Astrocyte (in vitro differentiated cells and primary cell): Measurements from ENCODE around the gene PPP1R13B. TPM values are rescaled to one million over a fixed set of nuclear protein-coding genes. Genes with fewer than 3 reads are reported as not detected.

Experiments
- DNase-seq: peaks from one replicate; pipeline ENCODE4 v3.0.0-alpha.2; 2010; ENCODE audit warnings: low read depth
- FAIRE-seq: peaks from 2 replicates; lab custom pipeline; 2011; peaks lifted over from hg19 to GRCh38; lab: Jason Lieb, UNC
- H2AFZ ChIP-seq: 2 replicates; pipeline ENCODE4 v1.6.0; 2012; ENCODE audit warnings: low read depth, low read length, inconsistent platforms
- H3K27ac ChIP-seq: 2 replicates; pipeline ENCODE4 v1.5.1; 2011; ENCODE audit warnings: low read depth, low read length, inconsistent platforms
- H3K27me3 ChIP-seq: 2 replicates; pipeline ENCODE4 v1.6.0; 2011; ENCODE audit warnings: low read length, inconsistent platforms; ENCODE audit not compliant: insufficient read depth
- H3K36me3 ChIP-seq: 2 replicates; pipeline ENCODE4 v1.5.1; 2011; ENCODE audit warnings: low read length, inconsistent platforms; ENCODE audit not compliant: insufficient read depth
- H3K4me1 ChIP-seq: 2 replicates; pipeline ENCODE4 v1.5.1; 2011; ENCODE audit warnings: low read length, inconsistent platforms; ENCODE audit not compliant: insufficient read depth
- H3K4me2 ChIP-seq: 2 replicates; pipeline ENCODE4 v1.6.0; 2012; ENCODE audit warnings: low read length, inconsistent platforms
- H3K4me3 ChIP-seq: 2 replicates; pipeline ENCODE4 v1.5.1; 2011; ENCODE audit warnings: low read depth, mild to moderate bottlenecking, low read length, inconsistent platforms; ENCODE audit not compliant: insufficient read depth
- H3K79me2 ChIP-seq: 2 replicates; pipeline ENCODE4 v1.6.0; 2012; ENCODE audit warnings: mild to moderate bottlenecking, low read length, inconsistent platforms; ENCODE audit not compliant: insufficient read depth
- H3K9ac ChIP-seq: 2 replicates; pipeline ENCODE4 v1.6.0; 2012; ENCODE audit warnings: mild to moderate bottlenecking, low read length, inconsistent platforms
- H3K9me3 ChIP-seq: 2 replicates; pipeline ENCODE4 v1.5.1; 2012; ENCODE audit warnings: low read depth, mild to moderate bottlenecking, low read length, inconsistent platforms; ENCODE audit not compliant: insufficient read depth
- H4K20me1 ChIP-seq: 2 replicates; pipeline ENCODE4 v1.6.0; 2012; ENCODE audit warnings: low read length, inconsistent platforms; ENCODE audit not compliant: insufficient read depth
- H3K27ac Mint-ChIP-seq: one replicate; pipeline ENCODE4 v1.8.0; 2021; ENCODE audit warnings: mild to moderate bottlenecking, mixed read lengths; ENCODE audit not compliant: unreplicated experiment
- H3K27me3 Mint-ChIP-seq: one replicate; pipeline ENCODE4 v1.8.0; 2021; ENCODE audit warnings: low read depth, mixed read lengths; ENCODE audit not compliant: unreplicated experiment
- H3K36me3 Mint-ChIP-seq: one replicate; pipeline ENCODE4 v1.8.0; 2021; ENCODE audit warnings: low read depth, mixed read lengths; ENCODE audit not compliant: unreplicated experiment
- H3K4me1 Mint-ChIP-seq: one replicate; pipeline ENCODE4 v1.8.0; 2021; ENCODE audit warnings: low read depth, mixed read lengths; ENCODE audit not compliant: unreplicated experiment
- H3K4me3 Mint-ChIP-seq: one replicate; pipeline ENCODE4 v1.8.0; 2021; ENCODE audit warnings: mild to moderate bottlenecking, moderate library complexity, mixed read lengths; ENCODE audit not compliant: unreplicated experiment
- H3K9me3 Mint-ChIP-seq: one replicate; pipeline ENCODE4 v1.8.0; 2021; ENCODE audit warnings: mild to moderate bottlenecking, mixed read lengths; ENCODE audit not compliant: unreplicated experiment
- EZH2 ChIP-seq: IDR thresholded peaks from 2 replicates; pipeline ENCODE4 v1.6.1; 2012; ENCODE audit warnings: mild to moderate bottlenecking, low read length, inconsistent platforms; ENCODE audit not compliant: insufficient read depth
- total RNA-seq: library from RNA; stranded (reverse); gene quantifications from 2 replicates; pipeline ENCODE4 v1.2.1, GENCODE V29; 2021
- TF ChIP-seq, protein P1 (sequence below): IDR thresholded peaks from 2 replicates; pipeline ENCODE4 v1.5.1; 2011; ENCODE audit warnings: low read depth, mild to moderate bottlenecking, inconsistent platforms, low read length, moderate library complexity; ENCODE audit not compliant: insufficient read depth

The PPP1R13B gene
- total RNA-seq, 1 donor from 2014 or later, result 7.0 TPM

DNA sequence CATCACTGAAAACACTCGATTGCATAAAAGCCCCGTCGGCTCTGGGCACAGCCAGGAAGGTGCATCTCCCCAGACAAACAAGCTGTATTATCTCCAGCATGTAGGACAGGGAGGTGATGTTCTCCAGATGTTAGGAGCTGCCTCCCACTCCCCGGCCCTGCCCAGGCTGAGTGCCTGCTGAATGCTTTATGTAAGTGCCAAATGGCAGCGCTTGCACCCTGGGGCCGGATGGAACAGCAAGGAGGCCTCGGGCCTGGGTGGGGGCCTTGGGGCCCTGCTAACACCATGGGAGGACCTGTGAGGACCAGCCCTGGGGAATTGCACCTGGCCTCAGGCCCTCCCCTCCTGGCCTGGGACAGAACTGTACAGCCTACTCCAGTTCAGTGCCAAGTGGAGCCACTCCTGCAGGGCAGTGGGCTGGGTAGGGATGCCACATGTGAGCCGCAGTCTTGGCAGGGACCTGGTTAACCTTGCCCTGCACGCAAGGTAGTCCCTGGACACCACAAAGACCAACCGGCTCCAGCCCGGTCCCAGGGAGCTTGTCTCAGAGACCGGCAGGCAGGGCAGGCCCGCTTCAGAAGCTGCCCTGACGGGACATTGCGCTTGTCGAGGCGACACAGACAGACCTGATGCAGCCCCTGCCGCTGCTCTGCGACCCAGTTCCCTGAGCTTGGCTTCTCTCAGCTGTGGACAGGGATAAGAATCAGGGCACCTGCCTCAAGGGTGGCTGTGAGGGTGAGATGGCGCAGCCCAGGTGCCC is 35.3 kb upstream of the PPP1R13B start:
- Mint-ChIP-seq H3K9me3 (no peaks in the 10 kb centered on the region), H3K27ac (no peak overlapping the region), H3K4me3 (no peak overlapping the region), H3K27me3 (peaks cover 31% of the 10 kb centered on the region), H3K4me1 (no peaks in the 10 kb centered on the region), H3K36me3 (peaks cover 1% of the 10 kb centered on the region)
- no peak overlapping the region for H3K27ac ChIP-seq
- H3K4me2 ChIP-seq, result no peak overlapping the region
- no peaks in the 10 kb centered on the region for H3K9me3 ChIP-seq
- FAIRE-seq (no peak), DNase-seq (no peak)
- H4K20me1 ChIP-seq, result peaks cover 8% of the 10 kb centered on the region
- no peaks in the 10 kb centered on the region for H3K79me2 ChIP-seq
- H3K9ac ChIP-seq, result no peak overlapping the region
- H3K4me1 ChIP-seq, result peaks cover 15% of the 10 kb centered on the region
- TF ChIP-seq, protein P1, sequence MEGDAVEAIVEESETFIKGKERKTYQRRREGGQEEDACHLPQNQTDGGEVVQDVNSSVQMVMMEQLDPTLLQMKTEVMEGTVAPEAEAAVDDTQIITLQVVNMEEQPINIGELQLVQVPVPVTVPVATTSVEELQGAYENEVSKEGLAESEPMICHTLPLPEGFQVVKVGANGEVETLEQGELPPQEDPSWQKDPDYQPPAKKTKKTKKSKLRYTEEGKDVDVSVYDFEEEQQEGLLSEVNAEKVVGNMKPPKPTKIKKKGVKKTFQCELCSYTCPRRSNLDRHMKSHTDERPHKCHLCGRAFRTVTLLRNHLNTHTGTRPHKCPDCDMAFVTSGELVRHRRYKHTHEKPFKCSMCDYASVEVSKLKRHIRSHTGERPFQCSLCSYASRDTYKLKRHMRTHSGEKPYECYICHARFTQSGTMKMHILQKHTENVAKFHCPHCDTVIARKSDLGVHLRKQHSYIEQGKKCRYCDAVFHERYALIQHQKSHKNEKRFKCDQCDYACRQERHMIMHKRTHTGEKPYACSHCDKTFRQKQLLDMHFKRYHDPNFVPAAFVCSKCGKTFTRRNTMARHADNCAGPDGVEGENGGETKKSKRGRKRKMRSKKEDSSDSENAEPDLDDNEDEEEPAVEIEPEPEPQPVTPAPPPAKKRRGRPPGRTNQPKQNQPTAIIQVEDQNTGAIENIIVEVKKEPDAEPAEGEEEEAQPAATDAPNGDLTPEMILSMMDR, result no peak
- no peak for TF ChIP-seq EZH2
- no peak overlapping the region for H2AFZ ChIP-seq
- no peak overlapping the region for H3K4me3 ChIP-seq
- no peaks in the 10 kb centered on the region for H3K36me3 ChIP-seq
- H3K27me3 ChIP-seq, result peaks cover 13% of the 10 kb centered on the region

DNA sequence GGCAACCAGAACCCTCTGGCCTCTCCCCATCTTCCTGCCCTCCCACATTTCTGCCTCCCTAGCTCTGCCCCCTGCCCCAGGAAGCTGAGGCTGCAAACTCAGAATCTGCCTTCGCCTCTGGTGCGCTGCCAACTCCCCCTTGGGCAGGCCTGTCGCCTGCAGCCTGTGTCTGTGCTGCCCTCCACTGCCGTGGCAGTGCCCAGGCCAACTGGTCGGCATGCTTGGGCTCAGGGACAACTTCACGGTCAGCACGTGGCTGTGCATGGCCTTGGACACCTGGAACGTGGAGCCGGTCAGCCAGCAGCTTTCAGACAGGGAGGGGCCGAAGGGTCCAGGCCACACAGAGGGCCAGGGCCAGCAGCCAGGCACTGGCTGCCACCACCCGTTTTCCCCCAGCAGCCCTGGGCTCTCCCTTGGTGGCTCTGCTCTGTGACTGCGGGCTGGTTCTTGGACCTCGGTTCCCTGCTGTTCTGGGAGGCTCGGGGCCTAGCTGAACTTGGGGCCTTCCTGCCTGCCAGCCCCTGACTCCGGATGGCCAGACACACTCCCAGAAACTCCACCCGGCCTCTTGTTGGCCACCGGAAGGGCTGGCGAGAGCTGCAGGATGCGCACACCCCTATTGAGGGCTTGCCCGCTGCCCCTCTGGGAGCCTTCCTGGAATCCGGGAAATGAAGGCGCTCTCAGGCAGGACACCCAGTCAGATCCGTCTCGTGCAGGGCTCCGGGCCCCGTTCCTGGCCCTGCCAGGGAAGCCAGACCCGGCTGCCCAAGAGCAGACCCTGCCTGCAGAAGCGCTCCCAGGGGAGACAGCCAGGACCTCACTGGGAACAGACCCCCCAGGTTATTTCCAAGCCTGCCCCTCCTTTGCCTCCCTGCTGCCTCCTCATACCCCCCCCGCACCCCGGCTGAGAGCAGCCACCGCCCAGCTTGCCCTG is 34.2 kb upstream of the PPP1R13B start:
- Mint-ChIP-seq H3K4me3 (no peak overlapping the region), H3K27me3 (peaks cover 28% of the 10 kb centered on the region), H3K9me3 (no peaks in the 10 kb centered on the region), H3K36me3 (peaks cover 1% of the 10 kb centered on the region), H3K4me1 (no peaks in the 10 kb centered on the region), H3K27ac (no peak overlapping the region)
- H3K4me2 ChIP-seq, result no peak overlapping the region
- peaks cover 13% of the 10 kb centered on the region for H3K27me3 ChIP-seq
- no peaks in the 10 kb centered on the region for H3K36me3 ChIP-seq
- H2AFZ ChIP-seq, result no peak overlapping the region
- no peaks in the 10 kb centered on the region for H3K79me2 ChIP-seq
- H3K9me3 ChIP-seq, result no peaks in the 10 kb centered on the region
- no peak overlapping the region for H3K27ac ChIP-seq
- no peak for FAIRE-seq
- no peak for DNase-seq
- peaks cover 15% of the 10 kb centered on the region for H3K4me1 ChIP-seq
- H3K9ac ChIP-seq, result no peak overlapping the region
- TF ChIP-seq, protein P1, result no peak
- TF ChIP-seq EZH2, result no peak
- H3K4me3 ChIP-seq, result no peak overlapping the region
- H4K20me1 ChIP-seq, result peaks cover 8% of the 10 kb centered on the region
